Frontal cortex (tissue), 4 donors: ENCODE measurements around the gene ZNF319. TPM values are rescaled to one million over a fixed set of nuclear protein-coding genes. Genes with fewer than 3 reads are reported as not detected.
A peak's percentile ranks its signal among the peaks of the same experiment; 100 is the strongest.

Experiments used
- DNase-seq, 2 donors: peaks; one replicate each; pipeline ENCODE4 v3.0.0; 2012; ENCODE audit warnings: low spot score in 2 of 2
- FAIRE-seq: peaks from 2 replicates; lab custom pipeline; 2012; peaks lifted over from hg19 to GRCh38; lab: Jason Lieb, UNC
- total RNA-seq: library from RNA; depleted of rRNA; stranded (reverse); fragments of >200 nt; gene quantifications from one replicate; pipeline ENCODE4 v1.2.3, GENCODE V29; 2014
- donor health status: control.
- donor health status: control.
- donor health status: control.

ZNF319 gene
- total RNA-seq, 1 donor from 2014 or later, result 4.9 TPM

GRCh38 chr16:58000706-58001676, 519 bp upstream of the ZNF319 start, which contains the start of gene USB1:
TSS of gene USB1 (plus strand) at chr16:58001407. CDS start at chr16:58001484, 77 bp downstream.
- FAIRE-seq (no peak), DNase-seq (peak; percentile 97 to 98)

GRCh38 chr16:57999366-57999970, 1.0 kb downstream of the ZNF319 start:
- peak in 1 of 2 donors; percentile 49 for DNase-seq
- no peak for FAIRE-seq

- FAIRE-seq (no peak), DNase-seq (no peak)
Measured at GRCh38 chr16:57998992-57999365, 1.5 kb downstream of the ZNF319 start.

DNA sequence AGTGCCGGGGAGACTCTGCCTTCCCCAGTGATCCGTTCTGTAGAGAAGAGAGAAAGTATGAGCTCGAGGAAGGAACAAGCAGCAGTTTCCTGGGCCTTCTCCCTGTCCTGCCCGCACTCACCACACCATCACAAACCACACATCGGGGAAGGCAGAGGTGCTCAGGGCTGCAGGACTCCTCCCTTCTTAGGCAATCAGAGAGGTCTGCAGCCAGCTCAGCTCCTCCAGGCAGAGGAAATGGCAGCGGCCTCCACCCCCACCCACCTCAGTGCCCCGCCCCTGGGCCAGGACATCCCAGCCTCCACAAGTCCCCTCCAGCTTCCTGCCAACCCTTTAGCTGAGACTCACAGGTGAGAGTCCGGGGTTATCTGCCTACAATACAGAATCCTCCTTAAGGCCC, 2.0 kb downstream of the ZNF319 start:
- DNase-seq (no peak), FAIRE-seq (no peak)

GRCh38 chr16:57997528-57998265, 2.8 kb downstream of the ZNF319 start:
- FAIRE-seq (no peak), DNase-seq (no peak)

DNA sequence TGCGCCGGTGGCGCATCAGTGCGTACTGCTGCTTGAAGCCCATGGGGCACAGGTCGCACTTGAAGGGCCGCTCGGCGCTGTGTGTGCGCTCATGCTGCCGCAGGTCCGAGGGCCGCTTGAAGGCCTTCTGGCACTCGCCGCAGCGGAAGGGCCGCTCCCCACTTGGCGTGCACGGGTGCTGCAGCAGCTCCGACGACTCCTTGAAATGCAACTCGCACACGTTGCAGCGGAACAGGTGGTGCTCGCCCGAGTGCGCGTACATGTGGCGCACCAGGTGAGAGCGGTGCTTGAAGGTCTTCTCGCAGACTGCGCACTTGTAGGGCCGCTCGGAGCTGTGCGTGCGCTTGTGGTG, 3.3 kb downstream of the ZNF319 start:
- DNase-seq (no peak), FAIRE-seq (no peak)

- DNase-seq (no peak), FAIRE-seq (no peak)
Measured at GRCh38 chr16:57996406-57997175, 3.9 kb downstream of the ZNF319 start.

DNA sequence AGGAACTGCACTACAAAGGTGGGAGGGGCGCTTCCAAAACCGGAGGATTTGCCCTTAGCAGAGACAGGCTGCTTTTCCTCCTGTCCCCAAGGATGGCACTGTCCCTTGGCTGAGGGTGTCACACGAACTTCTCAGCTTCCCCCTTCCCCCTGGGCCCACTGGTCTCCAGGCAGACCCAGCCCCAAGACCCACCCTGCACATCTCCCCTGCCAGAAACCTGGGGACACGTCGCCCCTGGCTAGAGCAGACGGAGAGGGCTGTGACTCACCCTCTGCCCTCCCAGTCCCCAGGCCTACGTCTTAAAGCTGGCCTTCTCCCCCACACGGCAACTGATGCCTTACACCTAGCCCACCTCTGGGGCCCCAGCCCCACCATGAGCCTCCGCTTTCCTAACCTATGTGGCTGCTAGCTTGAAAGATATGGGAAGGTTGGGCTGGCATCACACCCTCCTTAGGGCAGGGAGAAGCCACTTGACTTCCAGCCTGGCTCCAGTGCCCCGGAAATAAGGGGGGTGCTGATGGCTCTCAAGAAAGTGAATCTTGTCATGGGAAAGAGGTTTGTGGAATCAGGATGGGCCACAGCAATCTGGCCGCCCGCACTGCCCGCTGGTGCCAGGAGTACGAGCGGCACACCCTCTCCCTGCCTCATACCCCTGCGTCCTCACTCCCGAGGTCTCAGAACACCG, 4.6 kb downstream of the ZNF319 start:
- no peak for DNase-seq
- FAIRE-seq, result no peak

DNA sequence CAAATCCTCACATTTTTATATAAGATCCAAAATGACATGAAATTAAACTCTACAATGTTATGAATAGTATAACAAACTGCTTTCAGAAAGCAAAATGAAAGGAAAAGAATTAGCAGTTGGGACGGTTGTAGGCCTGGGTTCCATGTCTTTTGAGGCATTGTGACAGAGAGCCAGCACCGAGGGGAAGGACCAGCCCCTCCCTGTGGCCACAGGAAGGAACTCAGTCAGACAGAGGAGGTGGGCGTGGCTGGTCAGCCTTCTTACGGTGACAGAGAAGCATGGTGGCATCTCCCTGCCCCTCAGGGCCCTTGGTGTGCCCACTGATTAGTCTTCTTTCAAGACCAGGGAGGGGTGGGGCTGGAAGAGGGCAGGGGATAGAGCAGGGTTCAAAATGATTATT, 5.7 kb downstream of the ZNF319 start:
- no peak for FAIRE-seq
- DNase-seq, result peak in 1 of 2 donors; percentile 38

- FAIRE-seq (no peak), DNase-seq (no peak)
Measured at GRCh38 chr16:57994361-57994760, 6.1 kb downstream of the ZNF319 start.

DNA sequence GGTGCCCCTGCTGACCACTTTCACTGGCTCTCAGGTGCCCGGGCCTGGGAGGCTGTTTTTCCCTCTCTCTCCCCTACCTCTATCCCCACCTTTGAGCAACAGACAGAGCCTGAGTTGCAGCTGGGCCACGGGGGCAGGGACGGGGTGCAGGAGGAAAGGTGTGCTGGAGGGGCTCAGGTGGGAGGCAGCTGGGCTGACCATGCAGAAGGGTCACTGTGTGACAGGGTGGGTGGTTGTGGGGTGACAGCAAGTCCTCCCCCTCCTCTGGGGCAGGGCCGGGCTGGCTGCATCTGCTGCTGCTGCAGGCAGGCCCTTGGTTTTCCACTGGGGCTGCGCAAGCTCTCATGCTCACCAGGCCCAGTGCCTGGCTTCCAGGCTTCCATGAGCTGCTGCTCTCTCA, 6.6 kb downstream of the ZNF319 start:
- no peak for FAIRE-seq
- DNase-seq, result no peak

DNA sequence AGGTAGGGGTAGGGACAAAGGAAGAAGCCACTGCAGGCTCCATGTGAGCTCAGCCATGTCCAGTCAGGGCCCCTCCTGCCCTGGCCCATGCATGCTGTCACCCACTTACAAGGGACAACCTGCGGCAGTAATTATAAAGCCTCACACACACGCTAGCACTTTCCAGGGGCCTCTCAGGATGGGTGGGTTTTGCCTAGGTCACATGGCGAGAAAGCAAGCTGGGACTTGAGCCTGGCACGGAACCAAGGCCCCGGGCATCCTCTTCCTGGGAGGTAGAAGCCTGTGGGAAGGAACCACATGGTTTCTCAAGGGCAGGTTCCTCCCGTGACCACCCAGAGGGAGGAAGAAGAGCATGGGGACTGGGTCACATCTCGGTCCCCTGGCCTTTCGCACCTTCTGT, 7.0 kb downstream of the ZNF319 start:
- no peak for FAIRE-seq
- DNase-seq, result no peak

DNA sequence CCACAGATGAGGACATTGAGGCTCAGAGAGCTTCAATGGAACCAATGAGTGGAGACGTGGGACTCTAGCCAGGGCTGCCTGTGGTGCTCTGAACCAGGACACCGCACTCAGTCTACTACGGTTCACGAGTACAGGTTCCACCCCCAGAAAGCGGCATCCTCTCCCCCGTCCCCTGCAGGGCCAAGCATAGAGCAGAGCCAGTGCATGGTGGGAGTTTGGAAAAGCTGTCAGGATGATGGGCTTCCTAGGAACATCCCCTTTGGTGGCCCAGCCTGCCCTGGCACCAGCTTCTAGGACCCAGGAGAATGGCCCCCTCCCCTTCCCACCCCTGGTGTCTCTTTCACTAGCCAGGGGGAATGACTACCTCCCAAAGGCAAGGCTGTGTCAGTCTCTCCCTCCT, 8.4 kb downstream of the ZNF319 start:
- FAIRE-seq, result no peak
- no peak for DNase-seq

DNA sequence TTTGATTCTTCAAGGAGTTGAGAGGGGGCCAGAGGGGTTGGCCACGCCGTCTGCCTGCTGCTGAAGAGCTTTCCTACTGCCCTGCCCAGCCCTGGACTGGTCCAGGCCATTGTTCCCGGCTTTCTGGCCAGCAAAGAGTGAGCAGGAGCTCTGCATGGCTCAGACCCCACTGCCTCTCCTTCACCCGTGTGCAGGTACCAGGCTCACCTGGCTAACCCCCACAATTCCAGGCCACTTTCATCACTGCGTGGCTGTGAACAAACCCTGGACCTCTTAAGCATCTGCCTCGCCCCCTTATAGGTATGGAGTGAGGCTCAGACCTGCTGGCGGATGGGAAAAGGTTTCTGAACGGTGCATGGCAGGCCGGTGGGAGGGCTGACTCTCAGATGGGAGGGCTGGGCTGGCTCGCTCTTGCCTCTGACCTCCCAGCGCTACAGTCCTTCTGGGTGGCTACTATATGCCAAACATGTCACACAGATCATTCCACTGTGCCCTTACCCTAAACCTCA, 8.9 kb downstream of the ZNF319 start:
- FAIRE-seq (no peak), DNase-seq (no peak)

DNA sequence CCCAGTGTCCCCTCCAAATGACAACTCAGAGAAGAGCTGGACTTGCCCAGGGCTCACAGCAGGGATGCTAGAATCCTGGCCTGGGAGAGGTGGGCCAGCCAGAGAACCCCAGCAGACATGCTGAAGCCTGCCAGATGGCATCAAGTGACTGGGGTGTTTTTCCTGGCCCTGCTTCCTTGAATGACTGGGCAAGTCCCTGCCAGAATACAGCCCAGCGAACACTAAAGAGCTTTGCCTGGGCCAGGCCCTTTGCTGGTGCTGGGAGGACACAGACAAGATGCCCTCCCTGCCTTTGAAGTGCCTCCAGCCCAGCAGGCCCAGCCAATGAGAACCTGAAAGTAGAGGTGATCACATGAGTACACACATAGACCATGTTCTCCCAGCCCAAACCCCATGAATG, 11.5 kb downstream of the ZNF319 start:
- FAIRE-seq, result no peak
- DNase-seq, result peak in 1 of 2 donors; percentile 44

- no peak for DNase-seq
- no peak for FAIRE-seq
Measured at GRCh38 chr16:57987441-57988177, 12.9 kb downstream of the ZNF319 start.

DNA sequence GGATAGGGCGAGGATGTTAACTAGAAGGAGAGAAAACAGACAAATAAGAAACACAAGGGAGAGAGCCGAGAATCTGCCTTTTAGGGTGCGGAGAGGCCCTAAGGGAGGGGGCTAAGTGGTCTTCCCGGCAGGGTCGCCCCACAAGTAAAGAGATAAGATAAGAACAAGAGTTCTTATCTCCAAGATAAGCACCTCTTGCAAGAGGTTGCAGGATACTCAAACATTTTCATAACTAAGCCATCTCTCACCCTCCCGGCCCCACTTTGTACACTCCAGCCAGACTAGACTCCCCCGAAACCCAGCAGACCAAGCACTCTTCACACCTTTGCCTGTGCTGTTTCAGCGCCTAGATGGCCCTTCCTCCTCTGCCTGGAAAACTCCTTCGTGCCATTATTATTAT, 14.3 kb downstream of the ZNF319 start:
- FAIRE-seq (no peak), DNase-seq (no peak)
